HG02763 (cell line): Measurements from ENCODE around the gene RTKN.
A peak's percentile ranks its signal among the peaks of the same experiment; 100 is the strongest.
"Not testable (repeated sequence)": the region's sequence is repeated elsewhere in the genome, so short reads cannot be mapped to it uniquely, and the experiment has no call there.

ENCODE experiments used
- ATAC-seq: cut with Tn5 transposase; IDR thresholded peaks from one replicate; pipeline ENCODE4 v1.9.1; 2021; ENCODE audit warnings: mild to moderate bottlenecking, moderate library complexity; ENCODE audit not compliant: unreplicated experiment

Gene RTKN

GRCh38 chr2:74441690-74442482, at the start of gene RTKN:
Gene RTKN (minus strand): TSS chr2:74441937. CDS start chr2:74441816, 121 bp downstream.
- no peak for ATAC-seq

- ATAC-seq: no peak
Measured at GRCh38 chr2:74489906-74490305, 48.2 kb upstream of the RTKN start.

GRCh38 chr2:74488643-74489481, 47.1 kb upstream of the RTKN start:
- ATAC-seq: no peak

- no peak for ATAC-seq
Measured at GRCh38 chr2:74486141-74486540, 44.4 kb upstream of the RTKN start.

GRCh38 chr2:74483675-74484164, 42.0 kb upstream of the RTKN start:
- ATAC-seq: not testable (repeated sequence)

GRCh38 chr2:74482801-74483674, 41.3 kb upstream of the RTKN start, which contains the start of the genes CCDC142 and TTC31:
Gene CCDC142 (minus strand): TSS chr2:74482998. CDS start chr2:74482837, 161 bp downstream.
Gene TTC31 (plus strand): TSS chr2:74483081. CDS start chr2:74483096, 15 bp downstream.
- peak; percentile 88 for ATAC-seq

- ATAC-seq: peak; percentile 38
Measured at GRCh38 chr2:74481961-74482800, 40.4 kb upstream of the RTKN start.

- no peak for ATAC-seq
Measured at GRCh38 chr2:74481431-74481830, 39.7 kb upstream of the RTKN start.

- no peak for ATAC-seq
Measured at GRCh38 chr2:74474899-74475298, 33.2 kb upstream of the RTKN start.

GRCh38 chr2:74474481-74474880, 32.7 kb upstream of the RTKN start:
- ATAC-seq: no peak

- ATAC-seq: no peak
Measured at GRCh38 chr2:74472945-74473258, 31.2 kb upstream of the RTKN start.

GRCh38 chr2:74472086-74472944, 30.6 kb upstream of the RTKN start, which contains the start of gene MRPL53:
Gene MRPL53 (minus strand): TSS chr2:74472680. CDS start chr2:74472660, 20 bp downstream.
- ATAC-seq: peak; percentile 91

GRCh38 chr2:74471332-74472065, 29.8 kb upstream of the RTKN start:
- no peak for ATAC-seq

- ATAC-seq: not testable (repeated sequence)
Measured at GRCh38 chr2:74470742-74471141, 29.0 kb upstream of the RTKN start.

GRCh38 chr2:74464406-74464805, 22.7 kb upstream of the RTKN start:
- ATAC-seq: no peak

GRCh38 chr2:74462786-74463105, 21.0 kb upstream of the RTKN start:
- no peak for ATAC-seq

- no peak for ATAC-seq
Measured at GRCh38 chr2:74462054-74462785, 20.5 kb upstream of the RTKN start.
